NCI-H2227 (cell line): ENCODE measurements around the gene RPUSD2.

Experiments
- DNase-seq: peaks from one replicate; lab custom pipeline; 2025; ENCODE audit not compliant: unreplicated experiment; lab: John Stamatoyannopoulos, UW

Gene RPUSD2

DNA sequence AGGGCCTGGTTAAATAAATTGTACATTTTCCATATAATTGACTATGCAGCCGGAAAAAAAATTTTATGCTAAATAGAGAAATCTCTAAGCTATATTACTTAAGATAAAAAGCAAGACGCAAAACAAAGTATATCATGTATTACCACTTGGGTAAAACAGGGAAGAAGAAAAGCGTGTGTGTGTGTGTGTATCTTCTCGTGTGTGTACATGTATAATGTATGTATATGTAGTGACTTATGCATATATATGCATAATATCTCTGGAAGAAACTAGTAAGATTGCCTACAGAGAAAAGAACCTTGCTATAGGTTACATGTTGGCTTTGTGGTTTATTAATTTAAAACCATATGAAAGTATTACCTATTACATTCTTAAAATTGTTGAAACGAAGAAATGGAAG, 44.0 kb downstream of the RPUSD2 start:
- no peak for DNase-seq

- DNase-seq = no peak
Measured at GRCh38 chr15:40618023-40618422, 48.9 kb downstream of the RPUSD2 start.

DNA sequence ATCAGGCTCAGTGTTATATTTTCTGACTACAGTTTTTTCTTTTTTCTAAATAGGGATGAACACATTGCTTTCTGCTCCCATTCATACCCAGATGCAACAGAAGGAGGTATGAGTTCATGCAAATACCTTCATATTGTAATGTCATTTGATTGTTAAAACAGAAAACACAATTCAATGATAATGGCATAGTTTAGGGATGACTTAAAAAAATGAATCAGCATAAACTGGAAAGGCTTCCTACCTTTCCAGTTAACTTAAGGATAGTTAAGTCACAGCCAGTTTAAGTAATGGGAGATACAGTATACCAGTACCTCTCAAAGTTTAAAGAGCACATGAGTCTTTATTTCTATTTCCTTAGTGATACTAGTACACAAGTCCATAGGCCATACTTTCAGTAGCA, 49.8 kb downstream of the RPUSD2 start:
- no peak for DNase-seq

DNA sequence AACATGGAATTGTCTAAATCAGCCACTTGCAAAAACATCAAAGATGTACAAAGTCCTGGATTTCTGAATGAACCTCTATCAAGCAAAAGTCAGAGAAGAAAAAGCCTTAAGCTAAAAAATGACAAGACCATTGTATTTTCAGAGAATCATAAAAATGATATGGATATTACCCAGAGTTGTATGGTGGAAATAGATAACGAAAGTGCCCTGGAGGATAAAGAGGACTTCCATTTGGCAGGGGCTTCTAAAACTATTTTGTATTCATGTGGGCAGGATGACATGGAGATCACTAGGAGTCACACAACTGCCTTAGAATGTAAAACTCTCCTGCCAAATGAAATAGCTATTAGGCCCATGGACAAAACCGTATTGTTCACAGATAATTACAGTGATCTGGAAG, 54.3 kb downstream of the RPUSD2 start:
- DNase-seq = no peak
